ENCODE data around the gene LDB2. TPM values are rescaled to one million over a fixed set of nuclear protein-coding genes. Genes with fewer than 3 reads are reported as not detected.

LDB2 gene
- total RNA-seq, 2 experiments from 2014 or later = not detected

DNA sequence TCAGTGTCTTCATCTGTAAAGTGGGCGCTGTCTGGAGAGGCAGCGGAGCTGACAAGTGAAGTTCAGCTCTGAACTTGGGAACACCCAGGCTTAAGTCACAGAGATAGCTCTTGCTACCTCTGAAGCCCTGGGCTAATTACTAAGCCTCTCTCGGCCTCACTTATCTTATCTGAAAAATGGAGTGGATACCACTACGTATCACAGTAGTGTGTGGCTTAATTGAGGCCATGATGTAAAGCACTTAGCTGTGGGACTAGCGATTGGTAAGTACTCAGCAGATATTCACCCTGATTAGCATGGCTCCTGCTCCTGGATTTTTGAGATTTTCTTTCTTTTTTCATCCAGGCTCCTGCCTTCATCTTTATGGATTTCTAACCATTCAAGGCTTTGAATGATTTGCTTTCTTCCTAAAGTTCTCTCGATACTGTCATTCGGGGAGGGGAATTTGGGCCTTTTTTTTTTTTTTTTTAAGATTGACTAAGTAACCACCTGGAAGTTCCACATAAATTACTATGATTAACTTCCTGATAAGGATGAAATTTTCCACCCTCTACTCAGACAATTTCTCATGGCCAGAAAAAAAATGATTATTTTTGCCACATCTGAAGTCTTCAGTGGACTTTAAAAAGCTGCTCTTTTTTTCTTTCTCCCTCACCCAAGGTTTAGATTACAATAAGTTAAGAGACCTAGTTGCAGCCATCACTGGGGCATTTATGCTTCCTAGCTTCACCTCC, 17.1 kb downstream of the LDB2 start:
- H4K20me1 ChIP-seq (ENCODE audit: insufficient read depth, low read length) = no peaks in the 10 kb centered on the region
- H3K4me1 ChIP-seq (ENCODE audit: insufficient read depth, low read length, poor library complexity, severe bottlenecking) = no peaks in the 10 kb centered on the region
- ChIA-PET CTCF (ENCODE audit: unreplicated experiment) (no interaction called here), POLR2A (no interaction called here)
- TF ChIP-seq, protein P1, sequence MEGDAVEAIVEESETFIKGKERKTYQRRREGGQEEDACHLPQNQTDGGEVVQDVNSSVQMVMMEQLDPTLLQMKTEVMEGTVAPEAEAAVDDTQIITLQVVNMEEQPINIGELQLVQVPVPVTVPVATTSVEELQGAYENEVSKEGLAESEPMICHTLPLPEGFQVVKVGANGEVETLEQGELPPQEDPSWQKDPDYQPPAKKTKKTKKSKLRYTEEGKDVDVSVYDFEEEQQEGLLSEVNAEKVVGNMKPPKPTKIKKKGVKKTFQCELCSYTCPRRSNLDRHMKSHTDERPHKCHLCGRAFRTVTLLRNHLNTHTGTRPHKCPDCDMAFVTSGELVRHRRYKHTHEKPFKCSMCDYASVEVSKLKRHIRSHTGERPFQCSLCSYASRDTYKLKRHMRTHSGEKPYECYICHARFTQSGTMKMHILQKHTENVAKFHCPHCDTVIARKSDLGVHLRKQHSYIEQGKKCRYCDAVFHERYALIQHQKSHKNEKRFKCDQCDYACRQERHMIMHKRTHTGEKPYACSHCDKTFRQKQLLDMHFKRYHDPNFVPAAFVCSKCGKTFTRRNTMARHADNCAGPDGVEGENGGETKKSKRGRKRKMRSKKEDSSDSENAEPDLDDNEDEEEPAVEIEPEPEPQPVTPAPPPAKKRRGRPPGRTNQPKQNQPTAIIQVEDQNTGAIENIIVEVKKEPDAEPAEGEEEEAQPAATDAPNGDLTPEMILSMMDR (conservative IDR thresholded peaks at IDR 0.05; ENCODE audit: low read length) = no peak
- no peak for TF ChIP-seq EZH2phosphoT487 (IDR thresholded peaks at IDR 0.05; ENCODE audit: borderline replicate concordance, low read depth, low read length)
- no peaks in the 10 kb centered on the region for H3K9me3 ChIP-seq (ENCODE audit: low read length)
- H3K9me2 ChIP-seq (ENCODE audit: insufficient read depth, low read length) = no peaks in the 10 kb centered on the region
- no peak overlapping the region for H2AFZ ChIP-seq (ENCODE audit: low read length)
- intact Hi-C loops (cut with micrococcal nuclease; ENCODE audit: unreplicated experiment) = no loop called here
- no peak for DNase-seq (ENCODE audit: low spot score)
- no peak overlapping the region for H3K4me3 ChIP-seq (ENCODE audit: low read depth, low read length, poor library complexity, severe bottlenecking)
- H3K36me3 ChIP-seq (ENCODE audit: insufficient read depth, low read length) = no peaks in the 10 kb centered on the region
- H3K4me2 ChIP-seq (ENCODE audit: low read length) = no peak overlapping the region
- no peaks in the 10 kb centered on the region for H3K79me2 ChIP-seq (ENCODE audit: insufficient read depth, low read depth, low read length)
- BruUV-seq (replicated peaks) = no TSS peak
- H3K27ac ChIP-seq (ENCODE audit: low read depth, low read length, poor library complexity, severe bottlenecking) = no peak overlapping the region

DNA sequence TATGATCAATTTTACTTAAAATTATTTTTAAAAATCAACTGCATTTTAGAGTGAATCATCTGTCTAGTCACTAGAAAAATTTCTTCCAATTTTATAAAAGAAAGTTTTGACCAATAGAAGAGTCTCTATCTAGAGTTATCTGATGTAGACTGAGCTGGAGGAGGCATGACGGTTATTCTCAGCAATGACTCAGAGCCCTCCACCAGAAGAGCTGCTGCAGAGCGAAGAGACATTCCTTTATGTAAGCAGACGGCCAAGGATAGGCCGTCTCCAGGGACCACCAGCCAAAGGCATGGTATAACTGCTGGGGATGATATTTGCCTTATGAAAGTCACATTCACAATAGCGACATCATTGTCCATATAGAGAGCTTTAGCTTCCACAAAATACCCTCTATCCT, 23.0 kb downstream of the LDB2 start:
- no peaks in the 10 kb centered on the region for H3K4me1 ChIP-seq (ENCODE audit: insufficient read depth, low read length, poor library complexity, severe bottlenecking)
- no peak overlapping the region for H3K4me3 ChIP-seq (ENCODE audit: low read depth, low read length, poor library complexity, severe bottlenecking)
- no peak overlapping the region for H2AFZ ChIP-seq (ENCODE audit: low read length)
- ChIA-PET POLR2A (interaction anchor here (0.6 kb wide), 1 partner anchor 63 kb away, joined by 4 read pairs; no protein-coding TSS in a partner anchor), CTCF (ENCODE audit: unreplicated experiment) (no interaction called here)
- no peak overlapping the region for H3K27ac ChIP-seq (ENCODE audit: low read depth, low read length, poor library complexity, severe bottlenecking)
- TF ChIP-seq EZH2phosphoT487 (IDR thresholded peaks at IDR 0.05; ENCODE audit: borderline replicate concordance, low read depth, low read length) = no peak
- TF ChIP-seq, protein P1 (conservative IDR thresholded peaks at IDR 0.05; ENCODE audit: low read length) = no peak
- H3K9me3 ChIP-seq (ENCODE audit: low read length) = no peaks in the 10 kb centered on the region
- no peak for DNase-seq (ENCODE audit: low spot score)
- no TSS peak for BruUV-seq (replicated peaks)
- H3K4me2 ChIP-seq (ENCODE audit: low read length) = no peak overlapping the region
- no peaks in the 10 kb centered on the region for H3K79me2 ChIP-seq (ENCODE audit: insufficient read depth, low read depth, low read length)
- intact Hi-C loops (cut with micrococcal nuclease; ENCODE audit: unreplicated experiment) = no loop called here
- H3K36me3 ChIP-seq (ENCODE audit: insufficient read depth, low read length) = no peaks in the 10 kb centered on the region
- H3K9me2 ChIP-seq (ENCODE audit: insufficient read depth, low read length) = no peaks in the 10 kb centered on the region
- H4K20me1 ChIP-seq (ENCODE audit: insufficient read depth, low read length) = no peaks in the 10 kb centered on the region

DNA sequence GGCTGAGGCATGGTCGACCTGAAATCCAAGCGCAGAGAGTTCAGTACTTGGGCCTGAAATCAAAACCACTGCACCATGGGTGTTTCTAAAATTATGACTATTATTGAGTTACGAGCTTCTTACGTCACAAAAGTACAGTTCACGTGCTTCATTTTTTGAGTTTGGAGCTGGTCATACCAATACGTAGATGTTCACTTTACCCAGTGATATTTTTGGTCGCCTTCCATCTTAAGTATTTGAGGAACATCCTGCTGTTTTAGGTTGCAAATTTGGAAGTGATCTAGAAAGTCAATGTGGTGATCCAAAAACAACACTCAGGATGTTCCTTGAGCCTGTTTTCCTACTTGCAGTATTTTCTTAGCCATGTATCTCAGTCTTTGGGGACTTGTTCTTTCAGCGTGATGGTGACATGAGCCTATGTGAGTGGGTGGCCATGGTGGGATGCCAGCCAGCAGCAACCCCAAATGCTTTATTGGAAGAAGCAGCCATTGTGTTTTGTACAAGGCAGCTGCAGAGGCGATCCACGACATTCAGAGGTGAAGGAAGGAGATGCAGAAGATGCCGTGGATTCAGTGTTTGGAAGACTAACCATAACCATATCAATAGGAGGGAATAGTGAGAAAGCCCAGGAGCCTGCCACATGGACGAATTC, 28.7 kb downstream of the LDB2 start:
- no peaks in the 10 kb centered on the region for H3K9me2 ChIP-seq (ENCODE audit: insufficient read depth, low read length)
- no peak overlapping the region for H3K4me2 ChIP-seq (ENCODE audit: low read length)
- TF ChIP-seq, protein P1 (conservative IDR thresholded peaks at IDR 0.05; ENCODE audit: low read length) = no peak
- no peak for TF ChIP-seq EZH2phosphoT487 (IDR thresholded peaks at IDR 0.05; ENCODE audit: borderline replicate concordance, low read depth, low read length)
- CTCF ChIA-PET (ENCODE audit: unreplicated experiment) = no interaction called here
- no peak overlapping the region for H2AFZ ChIP-seq (ENCODE audit: low read length)
- intact Hi-C loops (cut with micrococcal nuclease; ENCODE audit: unreplicated experiment) = no loop called here
- DNase-seq (ENCODE audit: low spot score) = no peak
- H3K4me1 ChIP-seq (ENCODE audit: insufficient read depth, low read length, poor library complexity, severe bottlenecking) = no peaks in the 10 kb centered on the region
- POLR2A ChIA-PET = no interaction called here
- no peaks in the 10 kb centered on the region for H4K20me1 ChIP-seq (ENCODE audit: insufficient read depth, low read length)
- H3K36me3 ChIP-seq (ENCODE audit: insufficient read depth, low read length) = no peaks in the 10 kb centered on the region
- H3K27ac ChIP-seq (ENCODE audit: low read depth, low read length, poor library complexity, severe bottlenecking) = no peak overlapping the region
- no TSS peak for BruUV-seq (replicated peaks)
- H3K79me2 ChIP-seq (ENCODE audit: insufficient read depth, low read depth, low read length) = no peaks in the 10 kb centered on the region
- H3K4me3 ChIP-seq (ENCODE audit: low read depth, low read length, poor library complexity, severe bottlenecking) = no peak overlapping the region
- no peaks in the 10 kb centered on the region for H3K9me3 ChIP-seq (ENCODE audit: low read length)
